ENCODE measurements around the gene TP53BP2. TPM values are rescaled to one million over a fixed set of nuclear protein-coding genes. Genes with fewer than 3 reads are reported as not detected.
"Not testable (repeated sequence)": the region's sequence is repeated elsewhere in the genome, so short reads cannot be mapped to it uniquely, and the experiment has no call there.

TP53BP2 gene
- total RNA-seq, 2 donors from 2014 or later = 53.6 to 59.8 TPM

- Histone ChIP-seq H3K9ac (ENCODE audit: extremely low read depth, low read length, poor library complexity, severe bottlenecking) (no peak overlapping the region), H3K9me3 (ENCODE audit: control insufficient read depth, low read length) (no peaks in the 10 kb centered on the region), H3K27me3 (ENCODE audit: control insufficient read depth, insufficient read depth, low read length, poor library complexity, severe bottlenecking) (no peaks in the 10 kb centered on the region), H3K27ac (ENCODE audit: low read depth, low read length) (no peak overlapping the region), H3K36me3 (ENCODE audit: control insufficient read depth, insufficient read depth, low read length) (peaks cover 33% of the 10 kb centered on the region), H3K4me1 (ENCODE audit: control insufficient read depth, insufficient read depth, low read length) (peaks cover 3% of the 10 kb centered on the region), H3K4me3 (ENCODE audit: low read length) (no peak overlapping the region)
- DNase-seq = no peak
- TF ChIP-seq CTCF (conservative IDR thresholded peaks at IDR 0.05) = no peak
- H3K27me3 Mint-ChIP-seq (ENCODE audit: insufficient read depth) = peaks cover 19% of the 10 kb centered on the region
- H3K4me3 Mint-ChIP-seq = no peak overlapping the region
- peaks cover 10% of the 10 kb centered on the region for H3K4me1 Mint-ChIP-seq
- no peak overlapping the region for H3K27ac Mint-ChIP-seq
- 94 to 97% methylated on average over 5 to 9 of the region's 9 CpGs for WGBS, 2 experiments (ENCODE audit: insufficient coverage in 1 of 2, insufficient read length in 1 of 2)
- peaks cover 27% of the 10 kb centered on the region for H3K36me3 Mint-ChIP-seq (ENCODE audit: low read depth)
- H3K9me3 Mint-ChIP-seq = no peaks in the 10 kb centered on the region
Observed at GRCh38 chr1:223742856-223743517, 102.8 kb downstream of the TP53BP2 start.

DNA sequence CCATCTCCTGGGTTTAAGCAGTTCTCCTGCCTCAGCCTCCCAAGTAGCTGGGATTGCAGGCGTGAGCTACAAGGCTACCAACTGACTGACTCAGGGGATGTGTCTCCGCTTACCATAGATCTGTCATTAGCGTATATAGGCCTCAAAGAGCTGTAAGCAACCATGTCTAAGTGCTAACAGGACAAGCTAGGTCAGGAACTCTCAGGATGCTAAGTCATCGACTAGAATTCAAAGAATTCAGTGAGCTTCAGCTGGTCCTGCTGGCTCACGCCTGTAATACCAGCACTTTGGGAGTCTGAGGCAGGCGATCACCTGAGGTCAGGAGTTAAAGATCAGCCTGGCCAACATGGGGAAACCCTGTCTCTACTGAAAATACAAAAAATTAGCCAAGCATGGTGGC, 103.9 kb downstream of the TP53BP2 start:
- Mint-ChIP-seq H3K4me1 (peaks cover 16% of the 10 kb centered on the region), H3K4me3 (no peak overlapping the region), H3K36me3 (ENCODE audit: low read depth) (peaks cover 20% of the 10 kb centered on the region), H3K27me3 (ENCODE audit: insufficient read depth) (peaks cover 8% of the 10 kb centered on the region), H3K27ac (no peak overlapping the region), H3K9me3 (no peaks in the 10 kb centered on the region)
- no peak overlapping the region for H3K27ac ChIP-seq (ENCODE audit: low read depth, low read length)
- DNase-seq = peak; percentile 72
- H3K9ac ChIP-seq (ENCODE audit: extremely low read depth, low read length, poor library complexity, severe bottlenecking) = no peak overlapping the region
- peaks cover 7% of the 10 kb centered on the region for H3K4me1 ChIP-seq (ENCODE audit: control insufficient read depth, insufficient read depth, low read length)
- WGBS, 2 experiments (ENCODE audit: insufficient coverage in 1 of 2, insufficient read length in 1 of 2) = 89 to 94% methylated on average over 4 to 6 of the region's 6 CpGs
- H3K9me3 ChIP-seq (ENCODE audit: control insufficient read depth, low read length) = no peaks in the 10 kb centered on the region
- H3K36me3 ChIP-seq (ENCODE audit: control insufficient read depth, insufficient read depth, low read length) = peaks cover 33% of the 10 kb centered on the region
- no peaks in the 10 kb centered on the region for H3K27me3 ChIP-seq (ENCODE audit: control insufficient read depth, insufficient read depth, low read length, poor library complexity, severe bottlenecking)
- no peak overlapping the region for H3K4me3 ChIP-seq (ENCODE audit: low read length)
- no peak for TF ChIP-seq CTCF (conservative IDR thresholded peaks at IDR 0.05)

GRCh38 chr1:223740038-223740736, 105.6 kb downstream of the TP53BP2 start:
- not testable (repeated sequence) for H3K27ac ChIP-seq (ENCODE audit: low read depth, low read length); H3K9ac ChIP-seq (ENCODE audit: extremely low read depth, low read length, poor library complexity, severe bottlenecking); H3K4me3 Mint-ChIP-seq; H3K27me3 Mint-ChIP-seq (ENCODE audit: insufficient read depth); H3K4me1 ChIP-seq (ENCODE audit: control insufficient read depth, insufficient read depth, low read length); H3K9me3 Mint-ChIP-seq; H3K27me3 ChIP-seq (ENCODE audit: control insufficient read depth, insufficient read depth, low read length, poor library complexity, severe bottlenecking); DNase-seq; H3K4me3 ChIP-seq (ENCODE audit: low read length); H3K9me3 ChIP-seq (ENCODE audit: control insufficient read depth, low read length)
- Mint-ChIP-seq H3K4me1 (peaks cover 16% of the 10 kb centered on the region), H3K36me3 (ENCODE audit: low read depth) (peaks cover 13% of the 10 kb centered on the region), H3K27ac (peak overlapping the region; percentile 64)
- WGBS, 2 experiments (ENCODE audit: insufficient coverage in 1 of 2, insufficient read length in 1 of 2) = 84 to 95% methylated on average over 8 to 10 of the region's 10 CpGs
- H3K36me3 ChIP-seq (ENCODE audit: control insufficient read depth, insufficient read depth, low read length) = peaks cover 23% of the 10 kb centered on the region

Data from endodermal cell (in vitro differentiated cells).